HepG2 (cell line): Measurements from ENCODE around the gene NFIC. TPM values are rescaled to one million over a fixed set of nuclear protein-coding genes. Genes with fewer than 3 reads are reported as not detected.
A peak's percentile ranks its signal among the peaks of the same experiment; 100 is the strongest.

Experiments
- ADNP ChIP-seq: sonication (generic); formaldehyde crosslinking; IDR thresholded peaks from 2 replicates; pipeline ENCODE4 v1.4.0; 2020; ENCODE audit warnings: missing genetic modification reagents
- E2F5 ChIP-seq: sonication (generic); formaldehyde crosslinking; conservative IDR thresholded peaks from 2 replicates; pipeline ENCODE4 v1.4.0; 2020; ENCODE audit warnings: missing genetic modification reagents
- ERF ChIP-seq: IDR thresholded peaks from 2 replicates; pipeline ENCODE4 v1.6.1; 2018; ENCODE audit warnings: missing biosample characterization, missing genetic modification reagents
- GRHL1 ChIP-seq: sonication (generic); formaldehyde crosslinking; conservative IDR thresholded peaks from 2 replicates; pipeline ENCODE4 v1.8.0; 2022; ENCODE audit warnings: missing genetic modification reagents
- JDP2 ChIP-seq: sonication (generic); formaldehyde crosslinking; IDR thresholded peaks from 2 replicates; pipeline ENCODE4 v1.8.1; 2022; ENCODE audit warnings: missing genetic modification reagents, borderline replicate concordance
- NCOA1 ChIP-seq: sonication (generic); formaldehyde crosslinking; IDR thresholded peaks from 2 replicates; pipeline ENCODE4 v1.9.0; 2021; ENCODE audit warnings: missing genetic modification reagents
- NPAS2 ChIP-seq: sonication (generic); formaldehyde crosslinking; IDR thresholded peaks from 2 replicates; pipeline ENCODE4 v1.8.0; 2022; ENCODE audit warnings: mild to moderate bottlenecking, missing genetic modification reagents, borderline replicate concordance
- PHF8 ChIP-seq: sonication (generic); formaldehyde crosslinking; IDR thresholded peaks from 2 replicates; pipeline ENCODE4 v1.5.0; 2020; ENCODE audit warnings: missing genetic modification reagents
- SCMH1 ChIP-seq: sonication (generic); formaldehyde crosslinking; IDR thresholded peaks from 2 replicates; pipeline ENCODE4 v1.9.0; 2021; ENCODE audit warnings: missing genetic modification reagents, mild to moderate bottlenecking, borderline replicate concordance
- TFAP4 ChIP-seq: sonication (generic); IDR thresholded peaks from 2 replicates; pipeline ENCODE4 v1.6.1; 2016; ENCODE audit warnings: low read depth, borderline replicate concordance
- TOPORS ChIP-seq: sonication (generic); formaldehyde crosslinking; IDR thresholded peaks from 2 replicates; pipeline ENCODE4 v1.8.0; 2023; ENCODE audit warnings: mild to moderate bottlenecking, missing genetic modification reagents
- XRCC5 ChIP-seq: fragments of 200-400 bp; formaldehyde crosslinking; optimal IDR thresholded peaks from 2 replicates; pipeline ENCODE3; 2017; ENCODE audit warnings: mild to moderate bottlenecking, low read length
- ZNF160 ChIP-seq: sonication (generic); formaldehyde crosslinking; IDR thresholded peaks from 2 replicates; pipeline ENCODE4 v1.8.0; 2022; ENCODE audit warnings: mild to moderate bottlenecking, inconsistent platforms, missing genetic modification reagents
- ZNF274 ChIP-seq: sonication (generic); formaldehyde crosslinking; IDR thresholded peaks from 2 replicates; pipeline ENCODE4 v1.5.1; 2020; ENCODE audit warnings: mild to moderate bottlenecking, missing genetic modification reagents
- ZNF30 ChIP-seq: sonication (generic); formaldehyde crosslinking; IDR thresholded peaks from 2 replicates; pipeline ENCODE4 v1.5.0; 2020; ENCODE audit warnings: mild to moderate bottlenecking, missing genetic modification reagents
- ZNF441 ChIP-seq: sonication (generic); formaldehyde crosslinking; IDR thresholded peaks from 2 replicates; pipeline ENCODE4 v1.7.0; 2021; ENCODE audit warnings: missing genetic modification reagents, borderline replicate concordance
- ZNF609 ChIP-seq: sonication (generic); formaldehyde crosslinking; IDR thresholded peaks from 2 replicates; pipeline ENCODE4 v1.4.0; 2020; ENCODE audit warnings: mild to moderate bottlenecking, missing genetic modification reagents, borderline replicate concordance
- ZNF749 ChIP-seq: sonication (generic); formaldehyde crosslinking; IDR thresholded peaks from 2 replicates; pipeline ENCODE4 v1.8.0; 2022; ENCODE audit warnings: mild to moderate bottlenecking, missing genetic modification reagents, moderate library complexity, borderline replicate concordance
- ZNF772 ChIP-seq: sonication (generic); formaldehyde crosslinking; IDR thresholded peaks from 2 replicates; pipeline ENCODE4 v1.5.0; 2020; ENCODE audit warnings: mild to moderate bottlenecking, missing genetic modification reagents
- ZSCAN29 ChIP-seq: sonication (generic); formaldehyde crosslinking; conservative IDR thresholded peaks from 2 replicates; pipeline ENCODE4 v1.4.0; 2020; ENCODE audit warnings: mild to moderate bottlenecking, missing genetic modification reagents
- polyA plus RNA-seq, 8 experiments: library from polyadenylated mRNA; depleted of rRNA in 3 of 8; stranded (reverse) in 7 of 8; unstranded in 1 of 8; fragments of >200 nt; fragmentation: Illumina TruSeq in 4 of 8; extraction: Trizol in 4 of 8; gene quantifications; 2 replicates each; pipeline versions ENCODE4 v1.2.1 to v1.2.3, GENCODE V29; 2011 to 2016; ENCODE audit warnings: low read depth in 4 of 8, missing spikeins in 1 of 8, mixed read lengths in 1 of 8; ENCODE audit not compliant: insufficient read depth in 1 of 8
- total RNA-seq, 5 experiments: library from RNA; depleted of rRNA; stranded (reverse); fragments of >200 nt; fragmentation: Illumina TruSeq; extraction: Trizol; gene quantifications; 2 replicates each; pipeline ENCODE4 v1.2.3, GENCODE V29; 2016; ENCODE audit warnings: low read depth in 1 of 5
- TF ChIP-seq, protein P1 (sequence below): sonication (generic); formaldehyde crosslinking; IDR thresholded peaks from 2 replicates; pipeline ENCODE4 v1.4.0; 2020; ENCODE audit warnings: mild to moderate bottlenecking, low read depth, missing genetic modification reagents
- TF ChIP-seq, protein P2 (sequence below): IDR thresholded peaks from 2 replicates; pipeline ENCODE4 v1.6.1; 2016; ENCODE audit warnings: mild to moderate bottlenecking, missing biosample characterization, missing genetic modification reagents

The NFIC gene
- total and polyA plus RNA-seq, 2 of the 13 experiments (the other 11 are each of a cell fraction or from before 2014, with no cell fraction given) = 1.3 to 2.5 TPM

- TF ChIP-seq, protein P1, sequence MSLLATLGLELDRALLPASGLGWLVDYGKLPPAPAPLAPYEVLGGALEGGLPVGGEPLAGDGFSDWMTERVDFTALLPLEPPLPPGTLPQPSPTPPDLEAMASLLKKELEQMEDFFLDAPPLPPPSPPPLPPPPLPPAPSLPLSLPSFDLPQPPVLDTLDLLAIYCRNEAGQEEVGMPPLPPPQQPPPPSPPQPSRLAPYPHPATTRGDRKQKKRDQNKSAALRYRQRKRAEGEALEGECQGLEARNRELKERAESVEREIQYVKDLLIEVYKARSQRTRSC (CRISPR knock-in tag) = no peak
- TF ChIP-seq PHF8 = no peak
- 0 out of 2 replicates have a peak, but pooled peaks have one; percentile 25 for TF ChIP-seq ZSCAN29 (CRISPR knock-in tag)
- TF ChIP-seq GRHL1 (CRISPR knock-in tag) = no peak
- TF ChIP-seq ZNF30 (CRISPR knock-in tag) = no peak
- TF ChIP-seq E2F5 = no peak
- TF ChIP-seq SCMH1 (CRISPR knock-in tag) = no peak
- no peak for TF ChIP-seq ZNF772 (CRISPR knock-in tag)
- TF ChIP-seq ADNP (CRISPR knock-in tag) = no peak
- peak; percentile 36; the same call in 1 of the 2 replicates for TF ChIP-seq TFAP4
- TF ChIP-seq, protein P2, sequence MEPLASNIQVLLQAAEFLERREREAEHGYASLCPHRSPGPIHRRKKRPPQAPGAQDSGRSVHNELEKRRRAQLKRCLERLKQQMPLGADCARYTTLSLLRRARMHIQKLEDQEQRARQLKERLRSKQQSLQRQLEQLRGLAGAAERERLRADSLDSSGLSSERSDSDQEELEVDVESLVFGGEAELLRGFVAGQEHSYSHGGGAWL (CRISPR knock-in tag) = no peak
- no peak for TF ChIP-seq ZNF609
- TF ChIP-seq ZNF160 (CRISPR knock-in tag) = no peak
- TF ChIP-seq JDP2 (CRISPR knock-in tag) = no peak
- peak; percentile 56; the same call in 1 of the 2 replicates for TF ChIP-seq ZNF274 (CRISPR knock-in tag)
- no peak for TF ChIP-seq TOPORS (CRISPR knock-in tag)
- TF ChIP-seq ERF (CRISPR knock-in tag) = peak; percentile 46; the same call in 1 of the 2 replicates
- no peak for TF ChIP-seq ZNF441
- no peak for TF ChIP-seq NCOA1 (CRISPR knock-in tag)
- TF ChIP-seq NPAS2 (CRISPR knock-in tag) = no peak
- no peak for TF ChIP-seq ZNF749 (CRISPR knock-in tag)
- TF ChIP-seq XRCC5 = no peak
Observed at GRCh38 chr19:3411636-3412035, 45.3 kb downstream of the NFIC start (continued).
